Skeletal muscle tissue (tissue), 4 donors: Measurements from ENCODE around the gene LRP8. TPM values are rescaled to one million over a fixed set of nuclear protein-coding genes. Genes with fewer than 3 reads are reported as not detected.

Source experiments
- H3K27ac ChIP-seq: one replicate; pipeline ENCODE4 v1.7.0; 2013; ENCODE audit warnings: mild to moderate bottlenecking, low read depth, low read length, inconsistent platforms
- H3K27me3 ChIP-seq, 3 donors: one replicate each; pipeline ENCODE4 v1.7.0; 2013; ENCODE audit warnings: low read length in 3 of 3; ENCODE audit not compliant: control insufficient read depth in 3 of 3, insufficient read depth in 3 of 3
- H3K36me3 ChIP-seq, 3 donors: one replicate each; pipeline ENCODE4 v1.7.0; 2013; ENCODE audit warnings: low read length in 3 of 3; ENCODE audit not compliant: control insufficient read depth in 3 of 3, insufficient read depth in 3 of 3
- H3K4me1 ChIP-seq, 3 donors: one replicate each; pipeline ENCODE4 v1.7.0; 2013; ENCODE audit warnings: low read length in 3 of 3, mild to moderate bottlenecking in 3 of 3; ENCODE audit not compliant: control insufficient read depth in 3 of 3, insufficient read depth in 3 of 3
- H3K4me3 ChIP-seq, 3 donors: one replicate each; pipeline ENCODE4 v1.7.0; 2013; ENCODE audit warnings: low read length in 3 of 3
- H3K9ac ChIP-seq, 3 donors: one replicate each; pipeline ENCODE4 v1.7.0; 2013; ENCODE audit warnings: low read length in 3 of 3, mild to moderate bottlenecking in 3 of 3, moderate library complexity in 2 of 3, low read depth in 1 of 3
- H3K9me3 ChIP-seq, 3 donors: one replicate each; pipeline ENCODE4 v1.7.0; 2013; ENCODE audit warnings: low read length in 3 of 3; ENCODE audit not compliant: control insufficient read depth in 3 of 3
- total RNA-seq: library from RNA; depleted of rRNA; stranded (reverse); fragments of >200 nt; gene quantifications from one replicate; pipeline ENCODE4 v1.2.3, GENCODE V29; 2014
- donor health status: Osteomylitis.

LRP8 gene
- total RNA-seq, 1 donor from 2014 or later = 1.6 TPM

- no peaks in the 10 kb centered on the region for H3K9me3 ChIP-seq
Observed at GRCh38 chr1:53270873-53271272, 57.0 kb downstream of the LRP8 start.

GRCh38 chr1:53270107-53270506, 57.8 kb downstream of the LRP8 start:
- Histone ChIP-seq H3K4me1 (no peaks in the 10 kb centered on the region), H3K9me3 (no peaks in the 10 kb centered on the region), H3K4me3 (no peak overlapping the region), H3K36me3 (no peaks in the 10 kb centered on the region), H3K27ac (no peak overlapping the region), H3K9ac (no peak overlapping the region), H3K27me3 (no peaks in the 10 kb centered on the region)

More at GRCh38 chr1:53270873-53271272, 57.0 kb downstream of the LRP8 start:
- Histone ChIP-seq H3K27ac (no peak overlapping the region), H3K4me1 (no peaks in the 10 kb centered on the region), H3K4me3 (no peak overlapping the region), H3K9ac (no peak overlapping the region), H3K27me3 (no peaks in the 10 kb centered on the region), H3K36me3 (no peaks in the 10 kb centered on the region)

- no peak overlapping the region for H3K9ac ChIP-seq
- H3K9me3 ChIP-seq = no peaks in the 10 kb centered on the region
- no peak overlapping the region for H3K27ac ChIP-seq
- H3K4me3 ChIP-seq = no peak overlapping the region
- no peaks in the 10 kb centered on the region for H3K27me3 ChIP-seq
- no peaks in the 10 kb centered on the region for H3K4me1 ChIP-seq
- H3K36me3 ChIP-seq = peaks cover 0 to 2% (median 0%) of the 10 kb centered on the region in 3 donors
Observed at GRCh38 chr1:53267761-53268160, 60.1 kb downstream of the LRP8 start.

- Histone ChIP-seq H3K27ac (no peak overlapping the region), H3K9ac (no peak overlapping the region), H3K27me3 (no peaks in the 10 kb centered on the region), H3K36me3 (peaks cover 0 to 2% (median 0%) of the 10 kb centered on the region in 3 donors), H3K4me3 (no peak overlapping the region), H3K9me3 (no peaks in the 10 kb centered on the region), H3K4me1 (no peaks in the 10 kb centered on the region)
Observed at GRCh38 chr1:53266038-53266437, 61.8 kb downstream of the LRP8 start.

GRCh38 chr1:53265581-53265980, 62.3 kb downstream of the LRP8 start:
- H3K9ac ChIP-seq = no peak overlapping the region
- H3K36me3 ChIP-seq = peaks cover 0 to 2% (median 0%) of the 10 kb centered on the region in 3 donors

GRCh38 chr1:53264048-53264447, 63.8 kb downstream of the LRP8 start:
- no peak overlapping the region for H3K4me3 ChIP-seq
- no peaks in the 10 kb centered on the region for H3K9me3 ChIP-seq
- peaks cover 0 to 2% (median 0%) of the 10 kb centered on the region in 3 donors for H3K36me3 ChIP-seq
- no peak overlapping the region for H3K27ac ChIP-seq
- no peaks in the 10 kb centered on the region for H3K4me1 ChIP-seq
- peaks cover 0 to 2% (median 0%) of the 10 kb centered on the region in 3 donors for H3K27me3 ChIP-seq
- H3K9ac ChIP-seq = no peak overlapping the region

More at GRCh38 chr1:53265581-53265980, 62.3 kb downstream of the LRP8 start:
- no peaks in the 10 kb centered on the region for H3K9me3 ChIP-seq
- no peak overlapping the region for H3K4me3 ChIP-seq
- no peaks in the 10 kb centered on the region for H3K27me3 ChIP-seq
- no peak overlapping the region for H3K27ac ChIP-seq
- H3K4me1 ChIP-seq = no peaks in the 10 kb centered on the region

- H3K9me3 ChIP-seq = no peaks in the 10 kb centered on the region
- no peak overlapping the region for H3K27ac ChIP-seq
- H3K4me1 ChIP-seq = no peaks in the 10 kb centered on the region
- H3K27me3 ChIP-seq = peaks cover 0 to 2% (median 0%) of the 10 kb centered on the region in 3 donors
- no peak overlapping the region for H3K9ac ChIP-seq
- H3K36me3 ChIP-seq = peaks cover 0 to 2% (median 0%) of the 10 kb centered on the region in 3 donors
- H3K4me3 ChIP-seq = no peak overlapping the region
Observed at GRCh38 chr1:53262000-53262399, 65.9 kb downstream of the LRP8 start.

- Histone ChIP-seq H3K27ac (no peak overlapping the region), H3K27me3 (peaks cover 0 to 2% (median 0%) of the 10 kb centered on the region in 3 donors), H3K36me3 (peaks cover 0 to 2% (median 0%) of the 10 kb centered on the region in 3 donors), H3K4me3 (no peak overlapping the region), H3K4me1 (no peaks in the 10 kb centered on the region), H3K9me3 (no peaks in the 10 kb centered on the region), H3K9ac (no peak overlapping the region)
Observed at GRCh38 chr1:53260631-53261247, 67.1 kb downstream of the LRP8 start.

- Histone ChIP-seq H3K9me3 (no peaks in the 10 kb centered on the region), H3K27ac (no peak overlapping the region), H3K9ac (no peak overlapping the region), H3K4me3 (no peak overlapping the region), H3K36me3 (peaks cover 0 to 2% (median 0%) of the 10 kb centered on the region in 3 donors), H3K4me1 (no peaks in the 10 kb centered on the region), H3K27me3 (peaks cover 0 to 2% (median 0%) of the 10 kb centered on the region in 3 donors)
Observed at GRCh38 chr1:53259932-53260331, 67.9 kb downstream of the LRP8 start.

GRCh38 chr1:53258216-53258615, 69.7 kb downstream of the LRP8 start:
- peaks cover 0 to 2% (median 0%) of the 10 kb centered on the region in 3 donors for H3K27me3 ChIP-seq
- H3K4me3 ChIP-seq = no peak overlapping the region
- H3K36me3 ChIP-seq = no peaks in the 10 kb centered on the region
- no peak overlapping the region for H3K9ac ChIP-seq
- H3K9me3 ChIP-seq = no peaks in the 10 kb centered on the region
- H3K27ac ChIP-seq = no peak overlapping the region
- H3K4me1 ChIP-seq = no peaks in the 10 kb centered on the region
